ENCODE measurements around the gene KIF5A. TPM values are rescaled to one million over a fixed set of nuclear protein-coding genes. Genes with fewer than 3 reads are reported as not detected.
A peak's percentile ranks its signal among the peaks of the same experiment; 100 is the strongest.

Gene KIF5A
- polyA plus RNA-seq, 3 donors, result 0.01 TPM; not detected in 2

GRCh38 chr12:57607958-57608663, 58.3 kb downstream of the KIF5A start:
- Histone ChIP-seq H3K4me3 (replicated peaks in 1 of 3; ENCODE audit: low read depth in 2 of 3, low read length in 3 of 3) (no peak overlapping the region), H3K4me1 (ENCODE audit: control insufficient read depth in 1 of 2, insufficient read depth in 2 of 2, low read length in 2 of 2) (peaks cover 22 to 31% of the 10 kb centered on the region in 2 donors), H3K36me3 (replicated peaks in 1 of 2; ENCODE audit: control insufficient read depth in 1 of 2, insufficient read depth in 2 of 2, low read length in 2 of 2) (no peaks in the 10 kb centered on the region), H3K79me2 (ENCODE audit: insufficient read depth, low read length) (no peaks in the 10 kb centered on the region), H3K27me3 (ENCODE audit: control insufficient read depth in 2 of 2, insufficient read depth in 2 of 2, low read length in 2 of 2) (peaks cover 37 to 79% of the 10 kb centered on the region in 2 donors), H3K27ac (ENCODE audit: low read depth in 1 of 2, low read length in 2 of 2) (no peak overlapping the region), H4K20me1 (ENCODE audit: insufficient read depth, low read length) (no peaks in the 10 kb centered on the region), H2AFZ (ENCODE audit: insufficient read depth, low read depth, low read length, poor library complexity, severe bottlenecking) (no peak overlapping the region), H3K4me2 (replicated peaks; ENCODE audit: extremely low read depth, low read length, poor library complexity, severe bottlenecking) (no peak overlapping the region), H3K9ac (ENCODE audit: insufficient read depth, low read length, poor library complexity, severe bottlenecking) (no peak overlapping the region), H3K9me3 (replicated peaks in 1 of 2; ENCODE audit: control insufficient read depth in 1 of 2, insufficient read depth in 1 of 2, low read length in 2 of 2) (peaks cover 0 to 5% of the 10 kb centered on the region in 2 donors)
- Mint-ChIP-seq H3K4me3 (no peak overlapping the region), H3K27me3 (ENCODE audit: low read depth in 3 of 3) (peaks cover 70 to 76% (median 75%) of the 10 kb centered on the region in 3 donors), H3K4me1 (peaks cover 29% of the 10 kb centered on the region), H3K36me3 (peaks cover 0 to 2% of the 10 kb centered on the region in 2 donors), H3K9me3 (peaks cover 0 to 26% (median 3%) of the 10 kb centered on the region in 7 donors), H3K27ac (no peak overlapping the region)
- 96% methylated on average over 12 of the region's 12 CpGs for WGBS (ENCODE audit: insufficient coverage)
- DNase-seq, result no peak
- TF ChIP-seq CTCF (IDR thresholded peaks at IDR 0.05), result no peak
- intact Hi-C loops (cut with micrococcal nuclease), result no loop called here

GRCh38 chr12:57609101-57609780, 59.4 kb downstream of the KIF5A start:
- Histone ChIP-seq H4K20me1 (ENCODE audit: insufficient read depth, low read length) (no peaks in the 10 kb centered on the region), H3K9ac (ENCODE audit: insufficient read depth, low read length, poor library complexity, severe bottlenecking) (no peak overlapping the region), H3K4me2 (replicated peaks; ENCODE audit: extremely low read depth, low read length, poor library complexity, severe bottlenecking) (no peak overlapping the region), H3K4me3 (replicated peaks in 1 of 3; ENCODE audit: low read depth in 2 of 3, low read length in 3 of 3) (no peak overlapping the region), H3K27ac (ENCODE audit: low read depth in 1 of 2, low read length in 2 of 2) (no peak overlapping the region), H3K9me3 (replicated peaks in 1 of 2; ENCODE audit: control insufficient read depth in 1 of 2, insufficient read depth in 1 of 2, low read length in 2 of 2) (peaks cover 0 to 5% of the 10 kb centered on the region in 2 donors), H3K79me2 (ENCODE audit: insufficient read depth, low read length) (no peaks in the 10 kb centered on the region), H3K27me3 (ENCODE audit: control insufficient read depth in 2 of 2, insufficient read depth in 2 of 2, low read length in 2 of 2) (peaks cover 42 to 84% of the 10 kb centered on the region in 2 donors), H2AFZ (ENCODE audit: insufficient read depth, low read depth, low read length, poor library complexity, severe bottlenecking) (no peak overlapping the region), H3K36me3 (replicated peaks in 1 of 2; ENCODE audit: control insufficient read depth in 1 of 2, insufficient read depth in 2 of 2, low read length in 2 of 2) (no peaks in the 10 kb centered on the region), H3K4me1 (ENCODE audit: control insufficient read depth in 1 of 2, insufficient read depth in 2 of 2, low read length in 2 of 2) (peaks cover 21 to 28% of the 10 kb centered on the region in 2 donors)
- intact Hi-C loops (cut with micrococcal nuclease), result no loop called here
- TF ChIP-seq CTCF (IDR thresholded peaks at IDR 0.05), result no peak
- Mint-ChIP-seq H3K9me3 (peaks cover 0 to 20% (median 3%) of the 10 kb centered on the region in 7 donors), H3K36me3 (peaks cover 0 to 1% of the 10 kb centered on the region in 2 donors), H3K27ac (no peak overlapping the region), H3K4me3 (peak overlapping the region in 1 of 2 donors; percentile 68), H3K27me3 (ENCODE audit: low read depth in 3 of 3) (peaks cover 72 to 79% (median 76%) of the 10 kb centered on the region in 3 donors), H3K4me1 (peaks cover 28% of the 10 kb centered on the region)
- WGBS (ENCODE audit: insufficient coverage), result no CpG with 5 or more reads among the region's 19 CpGs
- no peak for DNase-seq

Measured in CD14-positive monocyte (primary cell).